ENCODE data around the gene NYNRIN.

DNA sequence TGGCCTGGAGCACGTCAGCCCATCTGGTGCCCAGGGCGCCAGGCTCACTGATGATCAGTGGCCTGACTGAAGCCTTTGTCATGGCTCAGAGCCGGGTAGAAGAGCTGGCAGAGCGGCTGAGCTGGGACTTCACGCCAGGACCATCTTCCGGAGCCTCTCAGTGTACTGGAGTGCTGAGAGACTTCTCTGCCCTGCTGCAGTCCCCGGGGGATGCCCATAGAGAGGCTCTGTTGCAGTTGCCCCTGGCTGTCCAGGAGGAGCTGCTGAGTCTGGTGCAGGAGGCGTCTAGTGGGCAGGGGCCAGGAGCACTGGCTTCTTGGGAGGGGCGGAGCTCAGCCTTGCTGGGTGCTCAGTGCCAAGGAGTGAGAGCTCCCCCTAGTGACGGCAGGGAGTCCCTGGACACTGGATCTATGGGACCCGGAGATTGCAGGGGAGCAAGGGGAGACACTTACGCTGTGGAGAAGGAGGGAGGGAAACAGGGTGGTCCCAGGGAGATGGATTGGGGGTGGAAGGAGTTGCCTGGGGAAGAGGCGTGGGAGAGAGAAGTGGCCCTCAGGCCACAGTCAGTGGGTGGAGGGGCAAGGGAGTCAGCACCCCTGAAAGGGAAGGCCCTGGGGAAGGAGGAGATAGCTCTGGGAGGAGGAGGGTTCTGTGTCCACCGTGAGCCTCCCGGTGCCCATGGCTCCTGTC, 32.9 kb downstream of the NYNRIN start:
- TF ChIP-seq ARNTL (CRISPR knock-in tag; IDR thresholded peaks at IDR 0.05; ENCODE audit: borderline replicate concordance, low read depth) (no peak), GLIS3 (CRISPR knock-in tag; IDR thresholded peaks at IDR 0.05) (no peak), PPARA (CRISPR knock-in tag; IDR thresholded peaks at IDR 0.05; ENCODE audit: borderline replicate concordance) (no peak), CSDC2 (CRISPR knock-in tag; IDR thresholded peaks at IDR 0.05) (no peak), RARB (CRISPR knock-in tag; IDR thresholded peaks at IDR 0.05) (no peak), ZNF70 (CRISPR knock-in tag; IDR thresholded peaks at IDR 0.05) (no peak)
- TF ChIP-seq, protein P1, sequence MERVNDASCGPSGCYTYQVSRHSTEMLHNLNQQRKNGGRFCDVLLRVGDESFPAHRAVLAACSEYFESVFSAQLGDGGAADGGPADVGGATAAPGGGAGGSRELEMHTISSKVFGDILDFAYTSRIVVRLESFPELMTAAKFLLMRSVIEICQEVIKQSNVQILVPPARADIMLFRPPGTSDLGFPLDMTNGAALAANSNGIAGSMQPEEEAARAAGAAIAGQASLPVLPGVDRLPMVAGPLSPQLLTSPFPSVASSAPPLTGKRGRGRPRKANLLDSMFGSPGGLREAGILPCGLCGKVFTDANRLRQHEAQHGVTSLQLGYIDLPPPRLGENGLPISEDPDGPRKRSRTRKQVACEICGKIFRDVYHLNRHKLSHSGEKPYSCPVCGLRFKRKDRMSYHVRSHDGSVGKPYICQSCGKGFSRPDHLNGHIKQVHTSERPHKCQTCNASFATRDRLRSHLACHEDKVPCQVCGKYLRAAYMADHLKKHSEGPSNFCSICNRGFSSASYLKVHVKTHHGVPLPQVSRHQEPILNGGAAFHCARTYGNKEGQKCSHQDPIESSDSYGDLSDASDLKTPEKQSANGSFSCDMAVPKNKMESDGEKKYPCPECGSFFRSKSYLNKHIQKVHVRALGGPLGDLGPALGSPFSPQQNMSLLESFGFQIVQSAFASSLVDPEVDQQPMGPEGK (CRISPR knock-in tag; IDR thresholded peaks at IDR 0.05; ENCODE audit: borderline replicate concordance), result no peak
- TF ChIP-seq, protein P2, sequence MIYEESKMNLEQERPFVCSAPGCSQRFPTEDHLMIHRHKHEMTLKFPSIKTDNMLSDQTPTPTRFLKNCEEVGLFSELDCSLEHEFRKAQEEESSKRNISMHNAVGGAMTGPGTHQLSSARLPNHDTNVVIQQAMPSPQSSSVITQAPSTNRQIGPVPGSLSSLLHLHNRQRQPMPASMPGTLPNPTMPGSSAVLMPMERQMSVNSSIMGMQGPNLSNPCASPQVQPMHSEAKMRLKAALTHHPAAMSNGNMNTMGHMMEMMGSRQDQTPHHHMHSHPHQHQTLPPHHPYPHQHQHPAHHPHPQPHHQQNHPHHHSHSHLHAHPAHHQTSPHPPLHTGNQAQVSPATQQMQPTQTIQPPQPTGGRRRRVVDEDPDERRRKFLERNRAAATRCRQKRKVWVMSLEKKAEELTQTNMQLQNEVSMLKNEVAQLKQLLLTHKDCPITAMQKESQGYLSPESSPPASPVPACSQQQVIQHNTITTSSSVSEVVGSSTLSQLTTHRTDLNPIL (CRISPR knock-in tag; IDR thresholded peaks at IDR 0.05; ENCODE audit: low read depth), result no peak
- TF ChIP-seq, protein P3, sequence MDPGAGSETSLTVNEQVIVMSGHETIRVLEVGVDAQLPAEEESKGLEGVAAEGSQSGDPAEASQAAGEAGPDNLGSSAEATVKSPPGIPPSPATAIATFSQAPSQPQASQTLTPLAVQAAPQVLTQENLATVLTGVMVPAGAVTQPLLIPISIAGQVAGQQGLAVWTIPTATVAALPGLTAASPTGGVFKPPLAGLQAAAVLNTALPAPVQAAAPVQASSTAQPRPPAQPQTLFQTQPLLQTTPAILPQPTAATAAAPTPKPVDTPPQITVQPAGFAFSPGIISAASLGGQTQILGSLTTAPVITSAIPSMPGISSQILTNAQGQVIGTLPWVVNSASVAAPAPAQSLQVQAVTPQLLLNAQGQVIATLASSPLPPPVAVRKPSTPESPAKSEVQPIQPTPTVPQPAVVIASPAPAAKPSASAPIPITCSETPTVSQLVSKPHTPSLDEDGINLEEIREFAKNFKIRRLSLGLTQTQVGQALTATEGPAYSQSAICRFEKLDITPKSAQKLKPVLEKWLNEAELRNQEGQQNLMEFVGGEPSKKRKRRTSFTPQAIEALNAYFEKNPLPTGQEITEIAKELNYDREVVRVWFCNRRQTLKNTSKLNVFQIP (CRISPR knock-in tag; IDR thresholded peaks at IDR 0.05; ENCODE audit: borderline replicate concordance, low read depth), result no peak
